ENCODE data around the gene NPNT.

The NPNT gene

GRCh38 chr4:105923497-105924238 lies 28.4 kb downstream of the NPNT start:
- no peak overlapping the region for H3K4me3 ChIP-seq (ENCODE audit: low read length)
- no peak overlapping the region for H3K27ac ChIP-seq (ENCODE audit: low read length)
- no peaks in the 10 kb centered on the region for H3K36me3 ChIP-seq (ENCODE audit: control insufficient read depth, low read depth, low read length)
- H3K4me1 ChIP-seq (ENCODE audit: control insufficient read depth, low read depth, low read length): no peaks in the 10 kb centered on the region
- H3K27me3 ChIP-seq (ENCODE audit: control insufficient read depth, insufficient read depth, low read length): no peaks in the 10 kb centered on the region
- no peaks in the 10 kb centered on the region for H3K9me3 ChIP-seq (ENCODE audit: control insufficient read depth, low read depth, low read length)
- H3K9ac ChIP-seq (ENCODE audit: low read length): no peak overlapping the region

DNA sequence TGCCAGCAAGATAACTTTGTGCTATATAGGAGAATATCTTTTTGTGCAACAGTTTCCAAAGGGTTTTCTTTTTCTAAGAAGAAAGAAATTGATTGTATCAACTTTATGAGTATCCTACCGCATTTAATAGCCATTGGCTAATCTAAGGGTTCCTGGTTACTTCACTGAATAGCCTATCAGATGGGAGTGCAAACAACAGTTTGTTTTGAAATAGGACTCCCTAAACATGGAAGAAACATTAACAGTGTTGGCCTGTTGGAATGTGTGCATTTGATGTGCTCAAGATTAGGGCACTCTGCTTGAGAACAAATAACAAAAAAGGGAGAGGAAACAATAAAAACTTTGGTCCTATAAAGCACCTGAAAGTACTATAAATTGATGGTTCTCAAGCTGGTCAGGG lies 29.1 kb downstream of the NPNT start:
- Histone ChIP-seq H3K27me3 (ENCODE audit: control insufficient read depth, insufficient read depth, low read length) (no peaks in the 10 kb centered on the region), H3K9ac (ENCODE audit: low read length) (no peak overlapping the region), H3K9me3 (ENCODE audit: control insufficient read depth, low read depth, low read length) (no peaks in the 10 kb centered on the region), H3K27ac (ENCODE audit: low read length) (no peak overlapping the region), H3K4me3 (ENCODE audit: low read length) (no peak overlapping the region), H3K4me1 (ENCODE audit: control insufficient read depth, low read depth, low read length) (no peaks in the 10 kb centered on the region), H3K36me3 (ENCODE audit: control insufficient read depth, low read depth, low read length) (no peaks in the 10 kb centered on the region)

DNA sequence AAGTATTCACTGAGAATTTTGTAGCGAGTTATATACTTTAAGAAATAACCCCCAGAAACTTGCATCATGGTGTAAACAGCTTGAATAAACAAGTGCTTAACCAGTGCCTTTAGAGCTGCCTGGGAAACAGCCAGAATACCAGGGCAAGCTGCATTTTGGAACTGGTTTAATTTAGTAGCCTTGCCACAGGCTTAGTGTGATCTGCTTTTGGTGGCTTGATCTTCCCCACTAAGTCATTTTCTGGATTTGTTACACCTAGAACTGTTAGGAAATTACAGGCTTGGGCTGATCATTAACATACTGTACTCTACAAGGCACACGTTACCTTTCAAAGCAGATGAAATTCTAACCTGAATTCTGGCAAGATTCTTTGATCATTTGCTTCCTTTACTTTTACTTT lies 35.4 kb downstream of the NPNT start:
- no peaks in the 10 kb centered on the region for H3K4me1 ChIP-seq (ENCODE audit: control insufficient read depth, low read depth, low read length)

DNA sequence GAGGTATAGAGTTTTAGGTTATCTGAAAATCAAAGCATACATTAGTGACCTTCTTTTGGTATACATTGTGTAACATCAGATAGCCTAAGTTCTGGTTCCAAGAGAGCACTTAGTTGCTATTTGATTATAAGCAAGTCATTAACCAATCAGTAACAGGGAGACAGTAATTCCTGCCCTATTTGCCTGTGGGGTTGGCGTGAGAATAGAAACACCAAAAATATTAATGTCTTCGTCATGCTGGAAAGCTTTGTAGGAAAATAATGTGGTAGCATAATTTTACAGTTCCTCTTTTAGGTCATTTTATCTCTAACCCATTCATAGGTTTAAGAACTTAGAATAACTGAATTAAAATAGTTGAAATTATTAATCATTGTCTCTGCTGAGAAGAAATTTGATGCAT lies 37.8 kb downstream of the NPNT start:
- no peaks in the 10 kb centered on the region for H3K36me3 ChIP-seq (ENCODE audit: control insufficient read depth, low read depth, low read length)
- H3K9me3 ChIP-seq (ENCODE audit: control insufficient read depth, low read depth, low read length): no peaks in the 10 kb centered on the region
- no peak overlapping the region for H3K9ac ChIP-seq (ENCODE audit: low read length)
- H3K4me3 ChIP-seq (ENCODE audit: low read length): no peak overlapping the region
- H3K27ac ChIP-seq (ENCODE audit: low read length): no peak overlapping the region
- no peaks in the 10 kb centered on the region for H3K4me1 ChIP-seq (ENCODE audit: control insufficient read depth, low read depth, low read length)
- no peaks in the 10 kb centered on the region for H3K27me3 ChIP-seq (ENCODE audit: control insufficient read depth, insufficient read depth, low read length)

More for the DNA sequence above, 35.4 kb downstream of the NPNT start:
- no peak overlapping the region for H3K27ac ChIP-seq (ENCODE audit: low read length)
- H3K27me3 ChIP-seq (ENCODE audit: control insufficient read depth, insufficient read depth, low read length): no peaks in the 10 kb centered on the region
- no peak overlapping the region for H3K4me3 ChIP-seq (ENCODE audit: low read length)
- H3K36me3 ChIP-seq (ENCODE audit: control insufficient read depth, low read depth, low read length): no peaks in the 10 kb centered on the region
- no peak overlapping the region for H3K9ac ChIP-seq (ENCODE audit: low read length)
- no peaks in the 10 kb centered on the region for H3K9me3 ChIP-seq (ENCODE audit: control insufficient read depth, low read depth, low read length)

- Histone ChIP-seq H3K27ac (ENCODE audit: low read length) (no peak overlapping the region), H3K4me1 (ENCODE audit: control insufficient read depth, low read depth, low read length) (no peaks in the 10 kb centered on the region), H3K4me3 (ENCODE audit: low read length) (no peak overlapping the region), H3K36me3 (ENCODE audit: control insufficient read depth, low read depth, low read length) (no peaks in the 10 kb centered on the region), H3K9ac (ENCODE audit: low read length) (no peak overlapping the region), H3K9me3 (ENCODE audit: control insufficient read depth, low read depth, low read length) (no peaks in the 10 kb centered on the region), H3K27me3 (ENCODE audit: control insufficient read depth, insufficient read depth, low read length) (no peaks in the 10 kb centered on the region)
Observed at GRCh38 chr4:105934386-105934785, 39.1 kb downstream of the NPNT start.

- no peak overlapping the region for H3K4me3 ChIP-seq (ENCODE audit: low read length)
Observed at GRCh38 chr4:105936901-105937300, 41.6 kb downstream of the NPNT start.

GRCh38 chr4:105937759-105938158 lies 42.5 kb downstream of the NPNT start:
- H3K27me3 ChIP-seq (ENCODE audit: control insufficient read depth, insufficient read depth, low read length): no peaks in the 10 kb centered on the region
- H3K9ac ChIP-seq (ENCODE audit: low read length): no peak overlapping the region
- no peak overlapping the region for H3K27ac ChIP-seq (ENCODE audit: low read length)
- no peaks in the 10 kb centered on the region for H3K4me1 ChIP-seq (ENCODE audit: control insufficient read depth, low read depth, low read length)
- no peaks in the 10 kb centered on the region for H3K36me3 ChIP-seq (ENCODE audit: control insufficient read depth, low read depth, low read length)
- no peaks in the 10 kb centered on the region for H3K9me3 ChIP-seq (ENCODE audit: control insufficient read depth, low read depth, low read length)
- H3K4me3 ChIP-seq (ENCODE audit: low read length): no peak overlapping the region

More at GRCh38 chr4:105936901-105937300, 41.6 kb downstream of the NPNT start:
- Histone ChIP-seq H3K4me1 (ENCODE audit: control insufficient read depth, low read depth, low read length) (no peaks in the 10 kb centered on the region), H3K27ac (ENCODE audit: low read length) (no peak overlapping the region), H3K36me3 (ENCODE audit: control insufficient read depth, low read depth, low read length) (no peaks in the 10 kb centered on the region), H3K27me3 (ENCODE audit: control insufficient read depth, insufficient read depth, low read length) (no peaks in the 10 kb centered on the region), H3K9ac (ENCODE audit: low read length) (no peak overlapping the region), H3K9me3 (ENCODE audit: control insufficient read depth, low read depth, low read length) (no peaks in the 10 kb centered on the region)

- Histone ChIP-seq H3K9me3 (ENCODE audit: control insufficient read depth, low read depth, low read length) (no peaks in the 10 kb centered on the region), H3K9ac (ENCODE audit: low read length) (no peak overlapping the region), H3K36me3 (ENCODE audit: control insufficient read depth, low read depth, low read length) (no peaks in the 10 kb centered on the region), H3K4me1 (ENCODE audit: control insufficient read depth, low read depth, low read length) (no peaks in the 10 kb centered on the region), H3K27ac (ENCODE audit: low read length) (no peak overlapping the region), H3K4me3 (ENCODE audit: low read length) (no peak overlapping the region), H3K27me3 (ENCODE audit: control insufficient read depth, insufficient read depth, low read length) (no peaks in the 10 kb centered on the region)
Observed at GRCh38 chr4:105943234-105943633, 48.0 kb downstream of the NPNT start.

GRCh38 chr4:105944540-105944939 lies 49.3 kb downstream of the NPNT start:
- no peak overlapping the region for H3K4me3 ChIP-seq (ENCODE audit: low read length)
- no peaks in the 10 kb centered on the region for H3K9me3 ChIP-seq (ENCODE audit: control insufficient read depth, low read depth, low read length)
- no peaks in the 10 kb centered on the region for H3K27me3 ChIP-seq (ENCODE audit: control insufficient read depth, insufficient read depth, low read length)
- no peak overlapping the region for H3K27ac ChIP-seq (ENCODE audit: low read length)
- no peak overlapping the region for H3K9ac ChIP-seq (ENCODE audit: low read length)
- no peaks in the 10 kb centered on the region for H3K4me1 ChIP-seq (ENCODE audit: control insufficient read depth, low read depth, low read length)
- H3K36me3 ChIP-seq (ENCODE audit: control insufficient read depth, low read depth, low read length): no peaks in the 10 kb centered on the region

DNA sequence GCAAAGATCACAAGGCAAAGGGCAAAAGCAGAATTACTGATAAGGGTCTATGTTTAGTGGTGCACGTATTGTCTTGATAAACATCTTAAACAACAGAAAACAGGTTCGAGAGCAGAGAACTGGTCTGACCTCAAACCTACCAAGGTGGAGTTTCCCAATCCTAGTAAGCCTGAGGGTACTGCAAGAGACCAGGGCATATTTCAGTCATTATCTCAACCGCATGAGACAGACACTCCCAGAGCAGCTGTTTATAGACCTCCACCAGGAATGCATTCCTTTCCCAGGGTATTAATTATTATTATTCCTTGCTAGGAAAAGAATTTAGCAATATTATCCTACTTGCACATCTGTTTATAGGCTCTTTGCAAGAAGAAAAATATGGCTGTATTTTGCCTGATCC lies 51.5 kb downstream of the NPNT start:
- Histone ChIP-seq H3K27ac (ENCODE audit: low read length) (no peak overlapping the region), H3K4me1 (ENCODE audit: control insufficient read depth, low read depth, low read length) (no peaks in the 10 kb centered on the region), H3K9me3 (ENCODE audit: control insufficient read depth, low read depth, low read length) (no peaks in the 10 kb centered on the region), H3K9ac (ENCODE audit: low read length) (no peak overlapping the region), H3K36me3 (ENCODE audit: control insufficient read depth, low read depth, low read length) (no peaks in the 10 kb centered on the region), H3K27me3 (ENCODE audit: control insufficient read depth, insufficient read depth, low read length) (no peaks in the 10 kb centered on the region), H3K4me3 (ENCODE audit: low read length) (no peak overlapping the region)

- Histone ChIP-seq H3K4me3 (ENCODE audit: low read length) (no peak overlapping the region), H3K36me3 (ENCODE audit: control insufficient read depth, low read depth, low read length) (no peaks in the 10 kb centered on the region), H3K27me3 (ENCODE audit: control insufficient read depth, insufficient read depth, low read length) (no peaks in the 10 kb centered on the region), H3K9me3 (ENCODE audit: control insufficient read depth, low read depth, low read length) (no peaks in the 10 kb centered on the region), H3K9ac (ENCODE audit: low read length) (no peak overlapping the region), H3K27ac (ENCODE audit: low read length) (no peak overlapping the region), H3K4me1 (ENCODE audit: control insufficient read depth, low read depth, low read length) (no peaks in the 10 kb centered on the region)
Observed at GRCh38 chr4:105950701-105951100, 55.4 kb downstream of the NPNT start.

DNA sequence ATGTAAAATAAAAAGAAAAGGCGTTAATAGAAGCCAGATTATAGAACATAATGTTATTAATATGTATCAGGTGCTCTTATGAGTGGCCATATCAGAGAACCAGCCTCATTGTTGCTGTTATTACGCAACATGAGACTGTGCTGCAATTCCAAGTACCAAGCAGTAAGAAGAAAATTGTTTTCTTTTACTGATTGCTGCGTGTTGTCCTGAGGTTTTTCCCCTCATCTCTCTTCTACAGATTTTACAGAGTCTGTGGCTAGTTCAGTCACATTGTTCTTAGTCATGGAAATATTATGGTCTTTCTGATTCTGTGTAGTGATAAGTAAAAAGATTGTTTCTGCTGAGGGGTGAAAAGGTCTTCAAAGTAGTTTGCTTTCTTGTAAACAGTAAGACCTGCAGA lies 55.9 kb downstream of the NPNT start:
- no peak overlapping the region for H3K4me3 ChIP-seq (ENCODE audit: low read length)
- no peak overlapping the region for H3K9ac ChIP-seq (ENCODE audit: low read length)
- no peak overlapping the region for H3K27ac ChIP-seq (ENCODE audit: low read length)
- H3K36me3 ChIP-seq (ENCODE audit: control insufficient read depth, low read depth, low read length): no peaks in the 10 kb centered on the region
- no peaks in the 10 kb centered on the region for H3K27me3 ChIP-seq (ENCODE audit: control insufficient read depth, insufficient read depth, low read length)
- H3K9me3 ChIP-seq (ENCODE audit: control insufficient read depth, low read depth, low read length): no peaks in the 10 kb centered on the region
- no peaks in the 10 kb centered on the region for H3K4me1 ChIP-seq (ENCODE audit: control insufficient read depth, low read depth, low read length)

All from iPS-18a (cell line).